Kidney glomerular epithelial cell (primary cell): ENCODE data around the gene ALK.

ENCODE experiments used
- DNase-seq: peaks from one replicate; lab custom pipeline; 2025; lab: John Stamatoyannopoulos, UW

The ALK gene

GRCh38 chr2:29447513-29447912 lies 473.9 kb downstream of the ALK start:
- no peak for DNase-seq

- no peak for DNase-seq
Observed at GRCh38 chr2:29446847-29447246, 474.5 kb downstream of the ALK start.

GRCh38 chr2:29444150-29444549 lies 477.2 kb downstream of the ALK start:
- DNase-seq, result no peak

GRCh38 chr2:29443627-29444026 lies 477.8 kb downstream of the ALK start:
- no peak for DNase-seq

GRCh38 chr2:29443151-29443550 lies 478.2 kb downstream of the ALK start:
- no peak for DNase-seq

GRCh38 chr2:29440921-29441623 lies 480.3 kb downstream of the ALK start:
- no peak for DNase-seq

- DNase-seq, result no peak
Observed at GRCh38 chr2:29433920-29434319, 487.5 kb downstream of the ALK start.

- DNase-seq, result no peak
Observed at GRCh38 chr2:29433128-29433527, 488.3 kb downstream of the ALK start.

GRCh38 chr2:29431485-29431884 lies 489.9 kb downstream of the ALK start:
- no peak for DNase-seq

GRCh38 chr2:29430382-29431112 lies 490.8 kb downstream of the ALK start:
- no peak for DNase-seq

- no peak for DNase-seq
Observed at GRCh38 chr2:29426354-29426753, 495.0 kb downstream of the ALK start.

GRCh38 chr2:29425866-29426265 lies 495.5 kb downstream of the ALK start:
- no peak for DNase-seq

- no peak for DNase-seq
Observed at GRCh38 chr2:29423061-29423666, 498.2 kb downstream of the ALK start.

- DNase-seq, result peak; percentile 19
Observed at GRCh38 chr2:29420999-29421782, 500.2 kb downstream of the ALK start.

GRCh38 chr2:29420464-29420863 lies 500.9 kb downstream of the ALK start:
- DNase-seq, result no peak

- DNase-seq, result no peak
Observed at GRCh38 chr2:29417630-29418029, 503.8 kb downstream of the ALK start.

- DNase-seq, result no peak
Observed at GRCh38 chr2:29412197-29412925, 509.0 kb downstream of the ALK start.

GRCh38 chr2:29405707-29406106 lies 515.7 kb downstream of the ALK start:
- no peak for DNase-seq

- DNase-seq, result no peak
Observed at GRCh38 chr2:29405266-29405665, 516.1 kb downstream of the ALK start.

- no peak for DNase-seq
Observed at GRCh38 chr2:29401994-29402393, 519.4 kb downstream of the ALK start.

- DNase-seq, result no peak
Observed at GRCh38 chr2:29400930-29401653, 520.3 kb downstream of the ALK start.
